SW480 (cell line): ENCODE results near the gene ST14.
"Not testable (repeated sequence)": the region's sequence is repeated elsewhere in the genome, so short reads cannot be mapped to it uniquely, and the experiment has no call there.

Experiments used
- DNase-seq: peaks from one replicate; pipeline ENCODE4 v3.0.0-alpha.2; 2016; ENCODE audit warnings: low spot score

ST14 gene

GRCh38 chr11:130189492-130190210 is 30.1 kb downstream of the ST14 start:
- DNase-seq = no peak

GRCh38 chr11:130190371-130190881 is 30.8 kb downstream of the ST14 start:
- DNase-seq = no peak

GRCh38 chr11:130191896-130192295 is 32.3 kb downstream of the ST14 start:
- DNase-seq = no peak

GRCh38 chr11:130192845-130193267 is 33.3 kb downstream of the ST14 start:
- no peak for DNase-seq

GRCh38 chr11:130193551-130193950 is 34.0 kb downstream of the ST14 start:
- DNase-seq = not testable (repeated sequence)

GRCh38 chr11:130194241-130195023 is 34.9 kb downstream of the ST14 start:
- DNase-seq = no peak

- no peak for DNase-seq
These were observed 37.9 kb downstream of the ST14 start for GRCh38 chr11:130197386-130198035.

- DNase-seq = no peak
These were observed 38.7 kb downstream of the ST14 start for GRCh38 chr11:130198292-130198691.

GRCh38 chr11:130198964-130199363 is 39.4 kb downstream of the ST14 start:
- DNase-seq = no peak

GRCh38 chr11:130199792-130200191 is 40.2 kb downstream of the ST14 start:
- DNase-seq = no peak

GRCh38 chr11:130201026-130201425 is 41.4 kb downstream of the ST14 start:
- no peak for DNase-seq

- DNase-seq = no peak
These were observed 42.6 kb downstream of the ST14 start for GRCh38 chr11:130202009-130202817.

GRCh38 chr11:130202818-130203689 is 43.5 kb downstream of the ST14 start:
- no peak for DNase-seq

- no peak for DNase-seq
These were observed 44.5 kb downstream of the ST14 start for GRCh38 chr11:130203766-130204702.

- no peak for DNase-seq
These were observed 45.1 kb downstream of the ST14 start for GRCh38 chr11:130204703-130205095.

- no peak for DNase-seq
These were observed 46.6 kb downstream of the ST14 start for GRCh38 chr11:130206141-130206540.

GRCh38 chr11:130208241-130209127 is 48.9 kb downstream of the ST14 start:
- no peak for DNase-seq

- DNase-seq = no peak
These were observed 49.7 kb downstream of the ST14 start for GRCh38 chr11:130209128-130209932.
